Breast epithelium (tissue), 4 donors: ENCODE data around the gene SNX13. TPM values are rescaled to one million over a fixed set of nuclear protein-coding genes. Genes with fewer than 3 reads are reported as not detected.

ENCODE experiments used
- DNase-seq, 2 donors: peaks; one replicate each; pipeline ENCODE4 v3.0.0-alpha.2; 2019; ENCODE audit warnings: low spot score in 2 of 2
- H3K27ac ChIP-seq, 2 donors: fragments of 200-600 bp; sonication (generic) in 1 of 2; one replicate each; pipeline ENCODE4 v1.5.1; 2016 to 2019; ENCODE audit warnings: mild to moderate bottlenecking in 1 of 2
- H3K27me3 ChIP-seq, 2 donors: fragments of 200-600 bp; sonication (generic) in 1 of 2; one replicate each; pipeline versions ENCODE4 v1.5.1 to v1.6.0; 2017 to 2019; ENCODE audit warnings: control low read depth in 1 of 2, mild to moderate bottlenecking in 1 of 2
- H3K36me3 ChIP-seq: fragments of 200-600 bp; one replicate; pipeline ENCODE4 v1.5.1; 2019
- H3K4me1 ChIP-seq, 2 donors: fragments of 200-600 bp; sonication (generic); one replicate each; pipeline ENCODE4 v1.5.1; 2016 to 2019; ENCODE audit warnings: control low read depth in 1 of 2
- H3K4me3 ChIP-seq, 3 donors: fragments of 200-600 bp; sonication (generic); 1 replicate in 2 of 3; 2 replicates in 1 of 3; pipeline ENCODE4 v1.5.1; 2016 to 2019; ENCODE audit warnings: mild to moderate bottlenecking in 3 of 3, moderate library complexity in 2 of 3
- H3K9me3 ChIP-seq, 2 donors: fragments of 200-600 bp; sonication (generic) in 1 of 2; one replicate each; pipeline ENCODE4 v1.5.1; 2016 to 2019; ENCODE audit warnings: control low read depth in 1 of 2
- CTCF ChIP-seq, 3 donors: fragments of 450-650 bp; IDR thresholded peaks; one replicate each; pipeline ENCODE4 v1.5.1; 2016 to 2017; ENCODE audit warnings: antibody characterized with exemption in 3 of 3, mild to moderate bottlenecking in 3 of 3, moderate library complexity in 3 of 3
- POLR2A ChIP-seq: fragments of 450-650 bp; IDR thresholded peaks from one replicate; pipeline ENCODE4 v1.6.1; 2016; ENCODE audit warnings: antibody characterized with exemption, mild to moderate bottlenecking, moderate library complexity
- POLR2AphosphoS5 ChIP-seq, 3 donors: sonication (generic); formaldehyde crosslinking; IDR thresholded peaks; one replicate each; pipeline ENCODE4 v1.6.1; 2017; ENCODE audit warnings: antibody characterized with exemption in 3 of 3
- intact Hi-C: fragments of 100-400 bp; cut with DNase I; formaldehyde crosslinking; loops from one replicate; pipeline ENCODE4 v1.15.1; 2023; ENCODE audit warnings: low total_unique reads
- total RNA-seq, 3 donors: library from RNA; depleted of rRNA; stranded (reverse); fragments of >200 nt; gene quantifications; one replicate each; pipeline ENCODE4 v1.1.0, GENCODE V29; 2016

SNX13 gene
- total RNA-seq, 3 donors from 2014 or later: 62.6 to 89.9 (median 72.8) TPM

GRCh38 chr7:17985473-17986239 lies 45.4 kb upstream of the SNX13 start:
- TF ChIP-seq POLR2A: no peak
- TF ChIP-seq POLR2AphosphoS5 (IDR thresholded peaks at IDR 0.05): no peak
- no peak for TF ChIP-seq CTCF (IDR thresholded peaks at IDR 0.05)
- intact Hi-C loops: no loop called here
- H3K27ac ChIP-seq: no peak overlapping the region

GRCh38 chr7:17984288-17984687 lies 44.0 kb upstream of the SNX13 start:
- intact Hi-C loops: no loop called here
- DNase-seq: no peak
- no peak overlapping the region for H3K4me3 ChIP-seq
- no peaks in the 10 kb centered on the region for H3K4me1 ChIP-seq
- TF ChIP-seq POLR2A (no peak), CTCF (IDR thresholded peaks at IDR 0.05) (no peak), POLR2AphosphoS5 (IDR thresholded peaks at IDR 0.05) (no peak)
- H3K27me3 ChIP-seq: no peaks in the 10 kb centered on the region
- no peaks in the 10 kb centered on the region for H3K36me3 ChIP-seq
- H3K9me3 ChIP-seq: peaks cover 0 to 9% of the 10 kb centered on the region in 2 donors
- H3K27ac ChIP-seq: no peak overlapping the region

More at GRCh38 chr7:17985473-17986239, 45.4 kb upstream of the SNX13 start:
- no peaks in the 10 kb centered on the region for H3K27me3 ChIP-seq
- H3K4me3 ChIP-seq: no peak overlapping the region
- H3K9me3 ChIP-seq: peaks cover 0 to 8% of the 10 kb centered on the region in 2 donors
- no peaks in the 10 kb centered on the region for H3K4me1 ChIP-seq
- DNase-seq: no peak
- H3K36me3 ChIP-seq: no peaks in the 10 kb centered on the region

GRCh38 chr7:17983221-17984062 lies 43.1 kb upstream of the SNX13 start:
- intact Hi-C loops: no loop called here
- H3K36me3 ChIP-seq: no peaks in the 10 kb centered on the region
- no peaks in the 10 kb centered on the region for H3K27me3 ChIP-seq
- no peak overlapping the region for H3K27ac ChIP-seq
- H3K4me3 ChIP-seq: no peak overlapping the region
- TF ChIP-seq POLR2A (no peak), POLR2AphosphoS5 (IDR thresholded peaks at IDR 0.05) (no peak)
- DNase-seq: no peak
- peaks cover 0 to 9% of the 10 kb centered on the region in 2 donors for H3K9me3 ChIP-seq
- H3K4me1 ChIP-seq: no peaks in the 10 kb centered on the region

- Histone ChIP-seq H3K27ac (no peak overlapping the region), H3K4me1 (no peaks in the 10 kb centered on the region), H3K36me3 (no peaks in the 10 kb centered on the region), H3K4me3 (no peak overlapping the region), H3K9me3 (peaks cover 0 to 9% of the 10 kb centered on the region in 2 donors), H3K27me3 (no peaks in the 10 kb centered on the region)
- no peak for DNase-seq
- TF ChIP-seq CTCF (IDR thresholded peaks at IDR 0.05): no peak
- TF ChIP-seq POLR2AphosphoS5 (IDR thresholded peaks at IDR 0.05): no peak
- no peak for TF ChIP-seq POLR2A
- intact Hi-C loops: no loop called here
Observed at GRCh38 chr7:17976952-17977351, 36.7 kb upstream of the SNX13 start.

GRCh38 chr7:17971411-17971810 lies 31.1 kb upstream of the SNX13 start:
- intact Hi-C loops: no loop called here
- H3K36me3 ChIP-seq: no peaks in the 10 kb centered on the region
- H3K9me3 ChIP-seq: no peaks in the 10 kb centered on the region
- no peaks in the 10 kb centered on the region for H3K4me1 ChIP-seq
- no peaks in the 10 kb centered on the region for H3K27me3 ChIP-seq
- H3K4me3 ChIP-seq: no peak overlapping the region
- TF ChIP-seq POLR2A (no peak), CTCF (IDR thresholded peaks at IDR 0.05) (no peak), POLR2AphosphoS5 (IDR thresholded peaks at IDR 0.05) (no peak)
- DNase-seq: no peak
- H3K27ac ChIP-seq: no peak overlapping the region
